ENCODE measurements around the gene BMPER.

DNA sequence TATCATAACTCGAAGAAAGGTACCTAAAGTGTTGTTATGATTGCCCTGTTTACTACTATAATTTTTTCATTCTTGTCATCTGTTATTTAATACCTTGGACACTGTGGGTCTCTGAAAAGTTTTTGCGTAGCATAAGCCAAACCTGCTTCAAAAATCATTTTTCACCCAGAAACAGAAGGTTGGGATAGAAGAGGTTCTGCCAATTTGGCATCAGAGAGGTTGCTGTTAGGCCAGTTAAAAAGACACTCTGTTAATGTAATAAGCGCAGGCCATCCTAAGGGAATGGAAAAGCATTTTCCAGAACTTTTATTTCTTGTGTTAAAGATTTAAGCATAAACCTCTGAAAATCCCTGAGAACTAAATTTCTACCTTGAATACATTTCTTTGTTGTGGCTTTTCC lies 212.2 kb downstream of the BMPER start:
- TF ChIP-seq POLR2A (IDR thresholded peaks at IDR 0.05; ENCODE audit: low read depth, low read length): no peak
- TF ChIP-seq POLR2AphosphoS5 (IDR thresholded peaks at IDR 0.05; ENCODE audit: low read depth, low read length): no peak

All from GM12892 (cell line).